ENCODE data around the gene SH3BP4.

- TF ChIP-seq, protein P1, sequence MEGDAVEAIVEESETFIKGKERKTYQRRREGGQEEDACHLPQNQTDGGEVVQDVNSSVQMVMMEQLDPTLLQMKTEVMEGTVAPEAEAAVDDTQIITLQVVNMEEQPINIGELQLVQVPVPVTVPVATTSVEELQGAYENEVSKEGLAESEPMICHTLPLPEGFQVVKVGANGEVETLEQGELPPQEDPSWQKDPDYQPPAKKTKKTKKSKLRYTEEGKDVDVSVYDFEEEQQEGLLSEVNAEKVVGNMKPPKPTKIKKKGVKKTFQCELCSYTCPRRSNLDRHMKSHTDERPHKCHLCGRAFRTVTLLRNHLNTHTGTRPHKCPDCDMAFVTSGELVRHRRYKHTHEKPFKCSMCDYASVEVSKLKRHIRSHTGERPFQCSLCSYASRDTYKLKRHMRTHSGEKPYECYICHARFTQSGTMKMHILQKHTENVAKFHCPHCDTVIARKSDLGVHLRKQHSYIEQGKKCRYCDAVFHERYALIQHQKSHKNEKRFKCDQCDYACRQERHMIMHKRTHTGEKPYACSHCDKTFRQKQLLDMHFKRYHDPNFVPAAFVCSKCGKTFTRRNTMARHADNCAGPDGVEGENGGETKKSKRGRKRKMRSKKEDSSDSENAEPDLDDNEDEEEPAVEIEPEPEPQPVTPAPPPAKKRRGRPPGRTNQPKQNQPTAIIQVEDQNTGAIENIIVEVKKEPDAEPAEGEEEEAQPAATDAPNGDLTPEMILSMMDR (IDR thresholded peaks at IDR 0.05): no peak
- no peak for TF ChIP-seq EZH2 (IDR thresholded peaks at IDR 0.05)
These were observed 136.1 kb downstream of the SH3BP4 start for GRCh38 chr2:235087832-235088495.

Data from neural progenitor cell (in vitro differentiated cells).